Activated CD4-positive, alpha-beta memory T cell treated with anti-CD3 and anti-CD28 coated beads, Interleukin-2, amount 10 ng/mL, durations not matched to agents 7 days and 5 days (primary cell): ENCODE results near the gene CACNA1A. TPM values are rescaled to one million over a fixed set of nuclear protein-coding genes. Genes with fewer than 3 reads are reported as not detected.

Experiments used
- CTCF ChIA-PET: fragments of 350-600 bp; sonication (Branson Sonifier 250); formaldehyde crosslinking; loops from one replicate; lab custom pipeline; 2021; ENCODE audit warnings: antibody characterized with exemption, inconsistent platforms; lab: Charles Lee
- POLR2A ChIA-PET: fragments of 350-600 bp; sonication (Branson Sonifier 250); formaldehyde crosslinking; loops from one replicate; lab custom pipeline; 2021; ENCODE audit warnings: antibody characterized with exemption; lab: Charles Lee
- DNase-seq: peaks from one replicate; pipeline ENCODE4 v3.0.0-alpha.2; 2020
- H3K27ac Mint-ChIP-seq: one replicate; pipeline ENCODE4 v1.8.0; 2021; ENCODE audit warnings: mild to moderate bottlenecking, mixed read lengths
- H3K27me3 Mint-ChIP-seq: one replicate; pipeline ENCODE4 v1.8.0; 2021; ENCODE audit warnings: mixed read lengths
- H3K36me3 Mint-ChIP-seq: one replicate; pipeline ENCODE4 v1.8.0; 2021; ENCODE audit warnings: low read depth, mixed read lengths
- H3K4me1 Mint-ChIP-seq: one replicate; pipeline ENCODE4 v1.8.0; 2021; ENCODE audit warnings: mixed read lengths
- H3K4me3 Mint-ChIP-seq: one replicate; pipeline ENCODE4 v1.8.0; 2021; ENCODE audit warnings: mild to moderate bottlenecking, mixed read lengths
- H3K9me3 Mint-ChIP-seq: one replicate; pipeline ENCODE4 v1.8.0; 2021; ENCODE audit warnings: mixed read lengths
- total RNA-seq, 2 experiments: library from RNA; stranded (reverse); gene quantifications; one replicate each; pipeline ENCODE4 v1.2.3, GENCODE V29; 2021

CACNA1A gene
- total RNA-seq, 2 experiments from 2014 or later = 3.6 to 4.1 TPM

GRCh38 chr19:13329766-13330165, 176.5 kb downstream of the CACNA1A start:
- DNase-seq = no peak
- no peaks in the 10 kb centered on the region for H3K4me1 Mint-ChIP-seq
- H3K36me3 Mint-ChIP-seq = no peaks in the 10 kb centered on the region
- H3K27ac Mint-ChIP-seq = no peak overlapping the region
- no peaks in the 10 kb centered on the region for H3K9me3 Mint-ChIP-seq
- ChIA-PET POLR2A (no interaction called here), CTCF (no interaction called here)
- H3K27me3 Mint-ChIP-seq = peaks cover 5% of the 10 kb centered on the region
- no peak overlapping the region for H3K4me3 Mint-ChIP-seq

- POLR2A ChIA-PET = no interaction called here
- CTCF ChIA-PET = no interaction called here
- no peaks in the 10 kb centered on the region for H3K4me1 Mint-ChIP-seq
- no peaks in the 10 kb centered on the region for H3K36me3 Mint-ChIP-seq
- no peak overlapping the region for H3K4me3 Mint-ChIP-seq
- H3K9me3 Mint-ChIP-seq = no peaks in the 10 kb centered on the region
- no peak for DNase-seq
- H3K27ac Mint-ChIP-seq = no peak overlapping the region
- H3K27me3 Mint-ChIP-seq = peaks cover 8% of the 10 kb centered on the region
These were observed 178.0 kb downstream of the CACNA1A start for GRCh38 chr19:13328241-13328640.

GRCh38 chr19:13319526-13319925, 186.8 kb downstream of the CACNA1A start:
- H3K9me3 Mint-ChIP-seq = peaks cover 3% of the 10 kb centered on the region
- H3K27me3 Mint-ChIP-seq = peaks cover 14% of the 10 kb centered on the region
- no peaks in the 10 kb centered on the region for H3K4me1 Mint-ChIP-seq
- ChIA-PET CTCF (no interaction called here), POLR2A (no interaction called here)
- H3K27ac Mint-ChIP-seq = no peak overlapping the region
- DNase-seq = no peak
- H3K4me3 Mint-ChIP-seq = no peak overlapping the region
- no peaks in the 10 kb centered on the region for H3K36me3 Mint-ChIP-seq

- DNase-seq = no peak
- CTCF ChIA-PET = interaction anchor here (0.6 kb wide), 1 partner anchor 34 kb away, joined by 3 read pairs; no protein-coding TSS in a partner anchor
- H3K4me3 Mint-ChIP-seq = no peak overlapping the region
- peaks cover 3% of the 10 kb centered on the region for H3K9me3 Mint-ChIP-seq
- POLR2A ChIA-PET = no interaction called here
- H3K27me3 Mint-ChIP-seq = peaks cover 13% of the 10 kb centered on the region
- no peak overlapping the region for H3K27ac Mint-ChIP-seq
- H3K4me1 Mint-ChIP-seq = no peaks in the 10 kb centered on the region
- H3K36me3 Mint-ChIP-seq = no peaks in the 10 kb centered on the region
These were observed 188.1 kb downstream of the CACNA1A start for GRCh38 chr19:13318190-13318589.

- H3K9me3 Mint-ChIP-seq = no peaks in the 10 kb centered on the region
- CTCF ChIA-PET = no interaction called here
These were observed 190.8 kb downstream of the CACNA1A start for GRCh38 chr19:13315495-13315894.

GRCh38 chr19:13314761-13315160, 191.5 kb downstream of the CACNA1A start:
- Mint-ChIP-seq H3K27me3 (peaks cover 13% of the 10 kb centered on the region), H3K4me3 (no peak overlapping the region), H3K27ac (no peak overlapping the region), H3K4me1 (no peaks in the 10 kb centered on the region), H3K9me3 (no peaks in the 10 kb centered on the region), H3K36me3 (no peaks in the 10 kb centered on the region)
- ChIA-PET CTCF (no interaction called here), POLR2A (no interaction called here)
- no peak for DNase-seq

More at GRCh38 chr19:13315495-13315894, 190.8 kb downstream of the CACNA1A start:
- Mint-ChIP-seq H3K27me3 (peaks cover 13% of the 10 kb centered on the region), H3K36me3 (no peaks in the 10 kb centered on the region), H3K27ac (no peak overlapping the region), H3K4me1 (no peaks in the 10 kb centered on the region), H3K4me3 (no peak overlapping the region)
- no peak for DNase-seq
- POLR2A ChIA-PET = no interaction called here

- no peaks in the 10 kb centered on the region for H3K36me3 Mint-ChIP-seq
- CTCF ChIA-PET = no interaction called here
- no peak overlapping the region for H3K27ac Mint-ChIP-seq
- no peaks in the 10 kb centered on the region for H3K9me3 Mint-ChIP-seq
- DNase-seq = no peak
- POLR2A ChIA-PET = no interaction called here
- H3K4me3 Mint-ChIP-seq = no peak overlapping the region
- H3K27me3 Mint-ChIP-seq = peaks cover 9% of the 10 kb centered on the region
- no peaks in the 10 kb centered on the region for H3K4me1 Mint-ChIP-seq
These were observed 192.4 kb downstream of the CACNA1A start for GRCh38 chr19:13313875-13314274.

- Mint-ChIP-seq H3K36me3 (no peaks in the 10 kb centered on the region), H3K4me1 (no peaks in the 10 kb centered on the region), H3K4me3 (no peak overlapping the region), H3K27ac (no peak overlapping the region), H3K9me3 (no peaks in the 10 kb centered on the region), H3K27me3 (peaks cover 3% of the 10 kb centered on the region)
- ChIA-PET POLR2A (no interaction called here), CTCF (no interaction called here)
- DNase-seq = no peak
These were observed 196.4 kb downstream of the CACNA1A start for GRCh38 chr19:13309864-13310263.

- no peaks in the 10 kb centered on the region for H3K9me3 Mint-ChIP-seq
- CTCF ChIA-PET = interaction anchor here (0.7 kb wide), 1 partner anchor 118 kb away, joined by 7 read pairs; no protein-coding TSS in a partner anchor
- H3K4me1 Mint-ChIP-seq = no peaks in the 10 kb centered on the region
- no peak for DNase-seq
- H3K27ac Mint-ChIP-seq = no peak overlapping the region
- H3K36me3 Mint-ChIP-seq = no peaks in the 10 kb centered on the region
- H3K4me3 Mint-ChIP-seq = no peak overlapping the region
- POLR2A ChIA-PET = no interaction called here
- peaks cover 31% of the 10 kb centered on the region for H3K27me3 Mint-ChIP-seq
These were observed 202.7 kb downstream of the CACNA1A start for GRCh38 chr19:13303381-13304129.

- no peak for DNase-seq
- POLR2A ChIA-PET = no interaction called here
- CTCF ChIA-PET = interaction anchor here (1.0 kb wide), 1 partner anchor 286 kb away, joined by 3 read pairs; no protein-coding TSS in a partner anchor
- H3K9me3 Mint-ChIP-seq = no peaks in the 10 kb centered on the region
- H3K27me3 Mint-ChIP-seq = peaks cover 31% of the 10 kb centered on the region
- no peaks in the 10 kb centered on the region for H3K4me1 Mint-ChIP-seq
- no peak overlapping the region for H3K27ac Mint-ChIP-seq
- H3K4me3 Mint-ChIP-seq = no peak overlapping the region
- H3K36me3 Mint-ChIP-seq = no peaks in the 10 kb centered on the region
These were observed 203.6 kb downstream of the CACNA1A start for GRCh38 chr19:13302526-13303270.

- H3K4me3 Mint-ChIP-seq = no peak overlapping the region
- H3K27me3 Mint-ChIP-seq = peaks cover 31% of the 10 kb centered on the region
- DNase-seq = no peak
- ChIA-PET CTCF (interaction anchor here (1.0 kb wide), 1 partner anchor 287 kb away, joined by 3 read pairs; no protein-coding TSS in a partner anchor), POLR2A (no interaction called here)
- H3K36me3 Mint-ChIP-seq = no peaks in the 10 kb centered on the region
- H3K4me1 Mint-ChIP-seq = no peaks in the 10 kb centered on the region
- no peaks in the 10 kb centered on the region for H3K9me3 Mint-ChIP-seq
- no peak overlapping the region for H3K27ac Mint-ChIP-seq
These were observed 204.5 kb downstream of the CACNA1A start for GRCh38 chr19:13301627-13302334.

GRCh38 chr19:13300421-13301030, 205.8 kb downstream of the CACNA1A start:
- H3K9me3 Mint-ChIP-seq = no peaks in the 10 kb centered on the region
- no peaks in the 10 kb centered on the region for H3K4me1 Mint-ChIP-seq
- ChIA-PET POLR2A (no interaction called here), CTCF (no interaction called here)
- no peak overlapping the region for H3K4me3 Mint-ChIP-seq
- H3K27me3 Mint-ChIP-seq = peaks cover 31% of the 10 kb centered on the region
- no peak for DNase-seq
- H3K27ac Mint-ChIP-seq = no peak overlapping the region
- no peaks in the 10 kb centered on the region for H3K36me3 Mint-ChIP-seq

- Mint-ChIP-seq H3K27me3 (peaks cover 32% of the 10 kb centered on the region), H3K4me3 (no peak overlapping the region), H3K27ac (no peak overlapping the region), H3K36me3 (no peaks in the 10 kb centered on the region), H3K4me1 (no peaks in the 10 kb centered on the region), H3K9me3 (no peaks in the 10 kb centered on the region)
- POLR2A ChIA-PET = no interaction called here
- CTCF ChIA-PET = no interaction called here
- no peak for DNase-seq
These were observed 206.4 kb downstream of the CACNA1A start for GRCh38 chr19:13299838-13300237.
